Brain microvascular endothelial cell (primary cell): ENCODE data around the gene IFT52.
A peak's percentile ranks its signal among the peaks of the same experiment; 100 is the strongest.
"Not testable (repeated sequence)": the region's sequence is repeated elsewhere in the genome, so short reads cannot be mapped to it uniquely, and the experiment has no call there.

ENCODE experiments used
- DNase-seq: peaks from one replicate; pipeline ENCODE4 v3.0.0-alpha.2; 2020
- H3K27ac ChIP-seq: fragments of 250-450 bp; sonication (Bioruptor Pico); 2 replicates; pipeline ENCODE4 v1.5.1; 2020; ENCODE audit warnings: mild to moderate bottlenecking, moderate library complexity
- H3K27me3 ChIP-seq: fragments of 250-450 bp; sonication (Bioruptor Pico); replicated peaks from 2 replicates; pipeline ENCODE4 v1.5.1; 2020; ENCODE audit warnings: mild to moderate bottlenecking
- H3K36me3 ChIP-seq: fragments of 250-450 bp; sonication (Bioruptor Pico); replicated peaks from 2 replicates; pipeline ENCODE4 v1.5.1; 2020; ENCODE audit warnings: mild to moderate bottlenecking
- H3K4me3 ChIP-seq: 2 replicates; pipeline ENCODE4 v1.5.1; 2011; ENCODE audit warnings: low read depth, mild to moderate bottlenecking, control low read depth, low read length, moderate library complexity
- in situ Hi-C: cut with HindIII; loops from 2 replicates; pipeline ENCODE4 v1.10.0; 2017; ENCODE audit warnings: low sequenced_read_pairs, low pct_ligation_motif_present
- TF ChIP-seq, protein P1 (sequence below): IDR thresholded peaks from 2 replicates; pipeline ENCODE4 v1.5.1; 2011; ENCODE audit warnings: low read depth, mild to moderate bottlenecking, moderate library complexity, low read length, control low read depth, inconsistent platforms; ENCODE audit errors: missing control alignments

IFT52 gene

DNA sequence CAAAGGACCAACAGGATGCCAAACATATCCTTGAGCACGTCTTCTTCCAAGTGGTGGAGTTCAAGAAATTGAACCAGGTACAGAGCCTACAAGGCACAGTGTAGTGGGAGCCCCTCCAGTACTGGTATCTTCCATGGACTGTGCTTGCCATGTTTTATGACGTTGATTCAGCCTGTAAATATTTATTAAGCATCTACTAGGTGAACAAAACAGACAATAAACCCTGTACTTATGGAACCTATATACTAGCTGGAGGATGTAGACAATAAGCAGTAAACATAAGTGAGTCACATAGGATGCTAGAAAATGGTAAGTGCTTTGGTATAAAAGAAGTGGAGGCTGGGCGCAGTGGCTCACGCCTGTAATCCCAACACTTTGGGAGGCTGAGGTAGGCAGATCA, 51.8 kb downstream of the IFT52 start:
- no peak overlapping the region for H3K4me3 ChIP-seq
- TF ChIP-seq, protein P1, sequence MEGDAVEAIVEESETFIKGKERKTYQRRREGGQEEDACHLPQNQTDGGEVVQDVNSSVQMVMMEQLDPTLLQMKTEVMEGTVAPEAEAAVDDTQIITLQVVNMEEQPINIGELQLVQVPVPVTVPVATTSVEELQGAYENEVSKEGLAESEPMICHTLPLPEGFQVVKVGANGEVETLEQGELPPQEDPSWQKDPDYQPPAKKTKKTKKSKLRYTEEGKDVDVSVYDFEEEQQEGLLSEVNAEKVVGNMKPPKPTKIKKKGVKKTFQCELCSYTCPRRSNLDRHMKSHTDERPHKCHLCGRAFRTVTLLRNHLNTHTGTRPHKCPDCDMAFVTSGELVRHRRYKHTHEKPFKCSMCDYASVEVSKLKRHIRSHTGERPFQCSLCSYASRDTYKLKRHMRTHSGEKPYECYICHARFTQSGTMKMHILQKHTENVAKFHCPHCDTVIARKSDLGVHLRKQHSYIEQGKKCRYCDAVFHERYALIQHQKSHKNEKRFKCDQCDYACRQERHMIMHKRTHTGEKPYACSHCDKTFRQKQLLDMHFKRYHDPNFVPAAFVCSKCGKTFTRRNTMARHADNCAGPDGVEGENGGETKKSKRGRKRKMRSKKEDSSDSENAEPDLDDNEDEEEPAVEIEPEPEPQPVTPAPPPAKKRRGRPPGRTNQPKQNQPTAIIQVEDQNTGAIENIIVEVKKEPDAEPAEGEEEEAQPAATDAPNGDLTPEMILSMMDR: no peak
- in situ Hi-C loops: no loop called here
- no peaks in the 10 kb centered on the region for H3K27me3 ChIP-seq
- H3K36me3 ChIP-seq: peaks cover 23% of the 10 kb centered on the region
- H3K27ac ChIP-seq: no peak overlapping the region
- no peak for DNase-seq

DNA sequence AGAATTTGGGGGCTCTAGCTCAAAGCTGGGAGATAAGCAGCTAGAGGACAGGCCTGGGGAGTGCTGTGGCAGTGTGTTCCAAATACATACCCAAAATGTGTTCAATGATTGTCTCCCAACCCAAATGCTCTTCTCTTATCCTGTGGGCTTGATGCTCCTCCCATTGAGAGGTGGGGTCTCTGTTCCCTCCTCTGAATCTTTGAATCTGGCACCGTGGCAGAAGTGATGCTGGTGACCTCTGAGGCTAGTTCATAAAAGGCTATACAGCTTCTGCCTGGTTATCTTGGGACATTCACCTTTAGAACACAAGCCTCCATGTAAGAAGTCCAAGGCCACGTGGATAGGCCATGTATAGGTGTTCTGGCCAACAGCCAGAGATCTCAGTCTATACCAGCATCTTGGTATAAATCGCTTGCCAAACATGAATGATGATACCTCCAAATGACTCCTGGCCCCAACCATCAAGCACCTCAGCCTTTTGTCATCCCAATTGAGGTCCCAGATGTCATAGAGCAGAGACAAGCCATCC, 60.3 kb downstream of the IFT52 start:
- TF ChIP-seq, protein P1: no peak
- no peak for DNase-seq
- Histone ChIP-seq H3K36me3 (peaks cover 13% of the 10 kb centered on the region), H3K27me3 (no peaks in the 10 kb centered on the region), H3K4me3 (no peak overlapping the region), H3K27ac (no peak overlapping the region)
- in situ Hi-C loops: no loop called here

DNA sequence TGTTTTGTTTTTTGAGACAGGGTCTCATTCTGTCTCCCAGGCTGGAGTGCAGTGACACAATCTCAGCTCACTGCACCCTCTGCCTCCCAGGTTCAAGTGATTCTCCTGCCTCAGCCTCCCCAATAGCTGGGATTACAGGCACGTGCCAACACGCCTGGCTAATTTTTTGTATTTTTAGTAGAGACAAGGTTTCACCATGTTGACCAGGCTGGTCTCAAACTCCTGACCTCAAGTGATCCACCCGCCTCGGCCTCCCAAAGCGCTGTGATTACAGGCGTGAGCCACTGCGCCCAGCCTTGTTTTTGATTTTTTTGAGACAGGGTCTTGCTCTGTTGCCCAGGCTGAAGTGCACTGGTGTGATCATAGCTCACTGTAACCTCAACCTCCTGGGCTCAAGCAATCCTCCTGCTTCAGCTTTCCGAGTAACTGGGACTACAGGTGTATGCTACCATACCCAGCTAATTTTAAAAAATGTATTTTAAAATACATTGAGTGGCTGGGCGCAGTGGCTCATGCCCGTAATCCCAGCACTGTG, 61.0 kb downstream of the IFT52 start:
- H3K36me3 ChIP-seq, in situ Hi-C loops, H3K27ac ChIP-seq, DNase-seq, H3K4me3 ChIP-seq, H3K27me3 ChIP-seq: not testable (repeated sequence)

DNA sequence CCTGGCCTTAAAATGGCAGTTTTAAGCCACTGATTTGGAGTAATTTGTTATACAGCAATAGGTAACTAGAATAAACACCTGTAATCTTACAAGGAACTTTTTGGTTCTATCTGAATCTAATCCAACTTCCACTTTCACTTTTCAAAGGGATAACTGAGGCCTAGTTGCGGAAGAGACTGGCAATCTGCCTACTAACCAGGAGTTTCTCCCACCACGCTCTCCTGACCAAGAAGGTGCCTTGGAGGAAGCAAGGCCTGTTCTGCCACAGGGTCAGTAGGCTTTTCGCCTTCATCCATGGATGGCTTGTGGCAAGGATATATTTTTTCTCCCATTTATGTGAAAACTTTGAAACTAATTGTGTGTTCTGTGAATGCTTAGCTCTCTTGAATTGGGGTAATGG, 63.2 kb downstream of the IFT52 start:
- DNase-seq: no peak
- no peak overlapping the region for H3K4me3 ChIP-seq
- no peak overlapping the region for H3K27ac ChIP-seq
- in situ Hi-C loops: no loop called here
- TF ChIP-seq, protein P1: no peak
- no peaks in the 10 kb centered on the region for H3K36me3 ChIP-seq
- no peaks in the 10 kb centered on the region for H3K27me3 ChIP-seq

DNA sequence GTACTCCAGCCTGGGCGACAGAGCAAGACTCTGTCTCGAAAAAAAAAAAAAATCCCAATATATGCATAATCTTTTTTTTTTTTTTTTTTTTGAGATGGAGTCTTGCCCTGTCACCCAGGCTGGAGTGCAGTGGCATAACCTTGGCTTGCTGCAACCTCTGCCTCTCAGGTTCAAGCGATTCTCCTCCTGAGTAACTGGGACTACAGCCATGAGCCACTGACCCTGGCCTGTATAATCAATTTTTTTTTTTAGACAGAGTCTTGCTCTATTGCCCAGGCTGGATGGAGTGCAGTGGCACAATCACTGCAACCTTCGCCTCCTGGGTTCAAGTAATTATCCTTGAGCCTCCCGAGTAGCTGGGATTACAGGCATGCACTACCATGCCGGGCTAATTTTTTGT, 64.4 kb downstream of the IFT52 start:
- H3K27ac ChIP-seq, H3K4me3 ChIP-seq: not testable (repeated sequence)

DNA sequence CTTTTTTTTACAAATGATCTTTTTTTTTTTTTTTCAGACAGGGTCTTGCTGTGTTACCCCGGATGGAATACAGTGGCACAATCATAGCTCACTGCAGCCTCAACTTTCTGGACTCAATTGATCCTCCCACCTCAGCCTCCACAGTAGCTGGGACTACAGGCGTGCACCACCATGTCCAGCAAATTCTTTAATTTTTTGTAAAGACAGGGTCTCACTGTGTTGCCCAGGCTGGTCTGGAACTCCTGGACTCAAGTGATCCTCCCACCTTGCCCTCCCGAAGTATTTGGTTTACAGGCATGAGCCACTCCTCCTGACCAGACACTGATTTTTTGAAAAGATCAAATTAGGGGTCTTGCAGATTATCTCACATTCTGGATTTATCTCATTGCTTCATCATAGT, 65.2 kb downstream of the IFT52 start:
- H3K27ac ChIP-seq: no peak overlapping the region
- DNase-seq: no peak
- TF ChIP-seq, protein P1: no peak
- H3K36me3 ChIP-seq: no peaks in the 10 kb centered on the region
- in situ Hi-C loops: no loop called here
- H3K4me3 ChIP-seq: no peak overlapping the region
- no peaks in the 10 kb centered on the region for H3K27me3 ChIP-seq

More for the DNA sequence above, 64.4 kb downstream of the IFT52 start:
- in situ Hi-C loops, H3K27me3 ChIP-seq, DNase-seq, H3K36me3 ChIP-seq: not testable (repeated sequence)

DNA sequence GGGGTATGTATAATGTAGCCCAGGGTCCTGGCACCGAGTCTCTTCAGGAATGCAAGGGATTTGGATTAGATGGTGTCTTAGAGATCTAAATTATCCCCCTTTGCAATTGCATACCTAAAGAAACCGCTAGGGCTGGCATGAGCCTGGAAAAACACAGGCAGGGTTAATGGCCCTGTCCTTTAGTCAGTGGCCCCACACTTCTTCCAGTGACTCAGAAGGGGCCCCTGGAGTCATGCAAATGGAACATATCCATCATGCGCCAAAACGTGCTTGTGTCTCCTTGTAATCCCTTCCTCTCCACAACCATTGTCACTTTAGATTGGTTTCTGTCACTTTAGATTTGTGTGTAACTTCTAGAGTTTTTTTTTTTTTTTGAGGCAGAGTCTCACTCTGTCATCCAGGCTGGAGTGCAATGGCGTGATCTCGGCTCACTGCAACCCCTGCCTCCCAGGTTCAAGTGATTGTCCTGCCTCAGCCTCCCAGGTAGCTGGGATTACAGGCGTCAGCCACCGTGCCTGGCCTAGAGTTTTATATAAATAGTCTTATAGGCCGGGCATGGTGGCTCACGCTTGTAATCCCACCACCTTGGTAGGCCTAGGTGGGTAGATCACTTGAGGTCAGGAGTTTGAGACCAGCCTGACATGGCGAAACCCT, 67.5 kb downstream of the IFT52 start:
- H3K27me3 ChIP-seq: no peaks in the 10 kb centered on the region
- in situ Hi-C loops: no loop called here
- H3K27ac ChIP-seq: no peak overlapping the region
- no peak for DNase-seq
- no peaks in the 10 kb centered on the region for H3K36me3 ChIP-seq
- TF ChIP-seq, protein P1: peak; percentile 34
- H3K4me3 ChIP-seq: peak overlapping the region; percentile 79
